T-cell (primary cell): ENCODE data around the gene ARSA. TPM values are rescaled to one million over a fixed set of nuclear protein-coding genes. Genes with fewer than 3 reads are reported as not detected.

Experiments used
- ATAC-seq, 4 experiments: fragments of 200-7000 bp in 3 of 4; fragments of 150-1000 bp in 1 of 4; cut with Tn5 transposase; replicated peaks in 1 of 4; 1 replicate in 3 of 4; 2 replicates in 1 of 4; pipeline ENCODE4 v1.10.0; 2021; ENCODE audit warnings: moderate library complexity in 3 of 4, mild to moderate bottlenecking in 2 of 4, moderate number of reproducible peaks in 1 of 4
- CTCF ChIA-PET, 2 donors: fragments of 300-600 bp; sonication (Branson Sonifier 250); formaldehyde crosslinking; loops; one replicate each; lab custom pipeline; 2022; ENCODE audit warnings: antibody characterized with exemption in 2 of 2; lab: Charles Lee
- POLR2A ChIA-PET, 2 donors: fragments of 300-600 bp; sonication (Branson Sonifier 250); formaldehyde crosslinking; loops; one replicate each; lab custom pipeline; 2022; ENCODE audit warnings: antibody characterized with exemption in 2 of 2; lab: Charles Lee
- DNase-seq, 35 experiments: peaks; one replicate each; pipeline versions ENCODE4 v3.0.0 to v3.0.0-alpha.2; 2013 to 2023
- H3K27ac ChIP-seq: one replicate; pipeline ENCODE4 v1.5.1; 2013; ENCODE audit warnings: low read length
- H3K27me3 ChIP-seq, 2 experiments: replicated peaks in 1 of 2; 1 replicate in 1 of 2; 2 replicates in 1 of 2; pipeline versions ENCODE4 v1.6.1 to v1.7.0; 2013; ENCODE audit warnings: low read length in 1 of 2, mixed read lengths in 1 of 2; ENCODE audit not compliant: control insufficient read depth in 2 of 2, insufficient read depth in 2 of 2; ENCODE audit errors: extremely low read depth in 1 of 2
- H3K36me3 ChIP-seq, 2 donors: 1 replicate in 1 of 2; 2 replicates in 1 of 2; pipeline versions ENCODE4 v1.6.1 to v1.7.0; 2013; ENCODE audit warnings: low read length in 1 of 2; ENCODE audit not compliant: control insufficient read depth in 2 of 2, insufficient read depth in 1 of 2; ENCODE audit errors: extremely low read depth in 1 of 2
- H3K4me1 ChIP-seq, 2 experiments: 1 replicate in 1 of 2; 2 replicates in 1 of 2; pipeline versions ENCODE4 v1.6.1 to v1.7.0; 2013; ENCODE audit warnings: low read length in 2 of 2, mixed read lengths in 1 of 2; ENCODE audit not compliant: insufficient read depth in 2 of 2, control insufficient read depth in 1 of 2; ENCODE audit errors: extremely low read depth in 1 of 2
- H3K4me3 ChIP-seq, 2 donors: 1 replicate in 1 of 2; 2 replicates in 1 of 2; pipeline versions ENCODE4 v1.5.1 to v1.7.0; 2013; ENCODE audit warnings: mild to moderate bottlenecking in 2 of 2, low read length in 1 of 2, moderate library complexity in 1 of 2; ENCODE audit not compliant: control insufficient read depth in 1 of 2; ENCODE audit errors: extremely low read depth in 1 of 2
- H3K9me3 ChIP-seq: 2 replicates; pipeline ENCODE4 v1.7.0; 2013
- H3K27ac Mint-ChIP-seq, 2 donors: one replicate each; pipeline ENCODE4 v1.8.0; 2020 to 2021; ENCODE audit warnings: mild to moderate bottlenecking in 2 of 2, mixed read lengths in 2 of 2
- H3K27me3 Mint-ChIP-seq, 2 donors: one replicate each; pipeline ENCODE4 v1.8.0; 2021 to 2022; ENCODE audit warnings: mixed read lengths in 2 of 2
- H3K36me3 Mint-ChIP-seq: one replicate; pipeline ENCODE4 v1.8.0; 2021; ENCODE audit warnings: mixed read lengths
- H3K4me1 Mint-ChIP-seq, 3 donors: one replicate each; pipeline ENCODE4 v1.8.0; 2020 to 2022; ENCODE audit warnings: mixed read lengths in 3 of 3, mild to moderate bottlenecking in 1 of 3
- H3K4me3 Mint-ChIP-seq, 3 donors: one replicate each; pipeline ENCODE4 v1.8.0; 2020 to 2022; ENCODE audit warnings: mild to moderate bottlenecking in 3 of 3, mixed read lengths in 3 of 3, moderate library complexity in 3 of 3
- H3K9me3 Mint-ChIP-seq, 3 donors: one replicate each; pipeline ENCODE4 v1.8.0; 2020 to 2022; ENCODE audit warnings: mixed read lengths in 3 of 3
- WGBS: methylation state at CpG from one replicate; pipeline ENCODE4 v1.1.5; 2013; ENCODE audit warnings: missing lambda C conversion rate; ENCODE audit not compliant: insufficient coverage; 5-methylcytosine and 5-hydroxymethylcytosine counted together
- total RNA-seq, 35 experiments: library from RNA in 6 of 35; stranded (reverse) in 6 of 35; fragments of 120-200 nt in 1 of 35; gene quantifications; one replicate each; pipeline versions ENCODE4 v1.2.1 to v1.2.4 and lab custom pipeline; 2013 to 2026

Gene ARSA
- total RNA-seq, 5 donors from 2014 or later (not counting 1 experiment from before 2014, with no cell fraction given): 68.3 to 105 (median 90.6) TPM

DNA sequence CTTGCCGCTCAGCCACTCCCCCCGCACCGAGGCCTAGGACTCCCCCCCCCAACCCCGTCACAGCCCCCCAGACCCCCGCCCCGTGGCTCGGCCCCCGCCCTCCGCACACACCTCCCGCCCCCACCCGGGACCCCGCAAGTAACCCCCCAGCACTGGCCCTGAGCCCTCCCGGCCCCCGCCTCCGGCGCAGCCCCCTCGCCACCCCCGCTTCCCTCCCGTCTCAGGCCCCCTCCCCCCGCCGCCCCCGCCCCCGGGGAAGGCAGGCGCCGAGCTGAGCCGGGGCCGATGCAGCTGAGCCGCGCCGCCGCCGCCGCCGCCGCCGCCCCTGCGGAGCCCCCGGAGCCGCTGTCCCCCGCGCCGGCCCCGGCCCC is 46.2 kb upstream of the ARSA start:
- H3K4me3 Mint-ChIP-seq: peak overlapping the region in 1 of 3 donors; percentile 71
- H3K9me3 ChIP-seq: no peaks in the 10 kb centered on the region
- H3K4me1 ChIP-seq: peaks cover 0 to 20% of the 10 kb centered on the region in 2 experiments
- ATAC-seq (peak; percentile 14 to 27 (median 26)), DNase-seq (peak in 2 of 35 experiments; percentile 13 to 18)
- H3K27me3 ChIP-seq: peaks cover 0 to 68% of the 10 kb centered on the region in 2 experiments
- no peaks in the 10 kb centered on the region for H3K36me3 ChIP-seq
- 0% methylated on average over 16 of the region's 43 CpGs for WGBS
- no peak overlapping the region for H3K27ac Mint-ChIP-seq
- H3K27ac ChIP-seq: no peak overlapping the region
- peaks cover 19 to 24% (median 22%) of the 10 kb centered on the region in 3 donors for H3K4me1 Mint-ChIP-seq
- H3K9me3 Mint-ChIP-seq: no peaks in the 10 kb centered on the region
- ChIA-PET POLR2A (no interaction called here), CTCF (no interaction called here)
- H3K4me3 ChIP-seq: no peak overlapping the region
- H3K27me3 Mint-ChIP-seq: peaks cover 35 to 40% of the 10 kb centered on the region in 2 donors
- H3K36me3 Mint-ChIP-seq: no peaks in the 10 kb centered on the region

DNA sequence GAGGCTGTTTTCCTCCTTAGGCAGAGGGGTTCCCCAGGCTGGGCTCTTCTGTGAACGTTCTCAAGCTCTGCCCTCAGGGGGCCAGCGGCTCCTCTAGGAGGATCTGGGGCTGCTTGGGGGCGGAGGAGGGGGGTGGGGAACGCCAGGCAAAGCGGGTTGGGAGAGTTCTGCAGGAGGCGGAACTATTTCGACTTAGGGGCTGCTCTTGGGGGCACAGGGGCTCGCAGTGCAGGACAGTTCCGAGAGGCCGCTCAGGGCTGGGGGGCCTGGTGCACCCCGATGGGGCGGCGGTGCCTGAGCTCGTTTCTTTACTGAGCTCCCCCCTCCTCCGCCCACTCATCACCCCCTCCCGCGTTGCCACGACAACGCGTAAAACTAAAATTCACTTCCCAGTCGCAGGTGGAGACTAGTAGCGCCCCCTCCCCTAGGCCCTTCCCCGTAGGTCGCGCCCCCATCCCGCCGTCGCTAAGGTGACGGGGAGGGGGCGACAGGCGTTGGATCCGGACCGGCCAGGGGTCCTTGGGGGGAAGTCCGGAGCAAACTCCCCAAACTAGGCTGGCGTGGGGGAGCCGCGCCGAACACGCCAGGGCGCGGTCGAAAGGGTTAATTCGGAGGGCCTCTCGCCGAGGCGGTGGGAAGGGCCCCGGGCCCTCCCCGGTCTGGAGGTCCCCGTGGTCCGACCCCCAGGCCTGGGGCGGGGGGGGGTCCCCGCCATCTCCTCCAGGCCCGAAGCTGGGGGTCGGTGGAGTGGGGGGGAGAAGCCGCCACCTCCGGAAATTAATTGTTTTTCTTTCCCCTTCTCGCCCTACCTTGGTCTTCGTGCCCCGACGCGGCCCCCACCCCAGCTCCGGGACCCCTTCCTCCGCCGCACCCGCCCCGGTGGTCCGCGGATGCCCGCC is 45.5 kb upstream of the ARSA start:
- ChIA-PET POLR2A (no interaction called here), CTCF (interaction anchor here in 1 of 2 donors (0.7 kb wide), 1 partner anchor 84 kb away, joined by 4 read pairs; no protein-coding TSS in a partner anchor)
- WGBS: 2% methylated on average over 28 of the region's 69 CpGs
- Histone ChIP-seq H3K9me3 (no peaks in the 10 kb centered on the region), H3K36me3 (no peaks in the 10 kb centered on the region), H3K27ac (no peak overlapping the region), H3K4me3 (peak overlapping the region; percentile 26 to 60), H3K27me3 (peaks cover 0 to 68% of the 10 kb centered on the region in 2 experiments), H3K4me1 (peaks cover 0 to 20% of the 10 kb centered on the region in 2 experiments)
- no peaks in the 10 kb centered on the region for H3K9me3 Mint-ChIP-seq
- peaks cover 35 to 40% of the 10 kb centered on the region in 2 donors for H3K27me3 Mint-ChIP-seq
- H3K36me3 Mint-ChIP-seq: no peaks in the 10 kb centered on the region
- H3K27ac Mint-ChIP-seq: no peak overlapping the region
- peak overlapping the region; percentile 60 to 71 (median 62) for H3K4me3 Mint-ChIP-seq
- H3K4me1 Mint-ChIP-seq: peaks cover 19 to 24% (median 22%) of the 10 kb centered on the region in 3 donors
- ATAC-seq: peak in 2 of 4 experiments; percentile 14 to 66
- peak in 23 of 35 experiments; percentile 16 to 57 (median 38) for DNase-seq

- ATAC-seq: no peak
- Histone ChIP-seq H3K36me3 (no peaks in the 10 kb centered on the region), H3K27ac (no peak within 1 kb of the TSS), H3K4me1 (peaks cover 0 to 20% of the 10 kb centered on the region in 2 experiments), H3K9me3 (no peaks in the 10 kb centered on the region), H3K4me3 (peak within 1 kb of the TSS; percentile 26 to 60), H3K27me3 (peaks cover 0 to 65% of the 10 kb centered on the region in 2 experiments)
- Mint-ChIP-seq H3K9me3 (no peaks in the 10 kb centered on the region), H3K36me3 (no peaks in the 10 kb centered on the region), H3K4me3 (peak within 1 kb of the TSS; percentile 60 to 71 (median 62)), H3K27me3 (peaks cover 35 to 45% of the 10 kb centered on the region in 2 donors), H3K27ac (peak within 1 kb of the TSS; percentile 27 to 36), H3K4me1 (peaks cover 19 to 24% (median 22%) of the 10 kb centered on the region in 3 donors)
- DNase-seq: no peak
- WGBS: 18% methylated on average over 18 of the region's 23 CpGs
- POLR2A ChIA-PET: no interaction called here
- CTCF ChIA-PET: interaction anchor here in 1 of 2 donors (0.7 kb wide), 1 partner anchor 85 kb away, joined by 4 read pairs; no protein-coding TSS in a partner anchor
These were observed 44.7 kb upstream of the ARSA start, which contains the start of gene SHANK3 for GRCh38 chr22:50672471-50673230. Gene SHANK3, plus strand, starts transcription at chr22:50672823.

- Mint-ChIP-seq H3K4me3 (peak overlapping the region in 1 of 3 donors; percentile 71), H3K36me3 (no peaks in the 10 kb centered on the region), H3K9me3 (no peaks in the 10 kb centered on the region), H3K4me1 (peaks cover 19 to 24% (median 22%) of the 10 kb centered on the region in 3 donors), H3K27ac (no peak overlapping the region), H3K27me3 (peaks cover 35 to 45% of the 10 kb centered on the region in 2 donors)
- Histone ChIP-seq H3K4me3 (no peak overlapping the region), H3K27ac (no peak overlapping the region), H3K36me3 (no peaks in the 10 kb centered on the region), H3K27me3 (peaks cover 0 to 65% of the 10 kb centered on the region in 2 experiments), H3K4me1 (peaks cover 0 to 20% of the 10 kb centered on the region in 2 experiments), H3K9me3 (no peaks in the 10 kb centered on the region)
- ChIA-PET CTCF (no interaction called here), POLR2A (no interaction called here)
- DNase-seq (no peak), ATAC-seq (no peak)
- 79% methylated on average over 6 of the region's 8 CpGs for WGBS
These were observed 44.1 kb upstream of the ARSA start for GRCh38 chr22:50672041-50672440.

GRCh38 chr22:50671641-50672040 is 43.7 kb upstream of the ARSA start:
- Histone ChIP-seq H3K27ac (no peak overlapping the region), H3K4me3 (no peak overlapping the region), H3K36me3 (no peaks in the 10 kb centered on the region), H3K27me3 (peaks cover 0 to 61% of the 10 kb centered on the region in 2 experiments), H3K4me1 (peaks cover 0 to 20% of the 10 kb centered on the region in 2 experiments), H3K9me3 (no peaks in the 10 kb centered on the region)
- ChIA-PET CTCF (no interaction called here), POLR2A (no interaction called here)
- Mint-ChIP-seq H3K9me3 (no peaks in the 10 kb centered on the region), H3K36me3 (no peaks in the 10 kb centered on the region), H3K27me3 (peaks cover 35 to 49% of the 10 kb centered on the region in 2 donors), H3K27ac (peak overlapping the region in 1 of 2 donors; percentile 52), H3K4me1 (peaks cover 19 to 24% (median 22%) of the 10 kb centered on the region in 3 donors), H3K4me3 (peak overlapping the region in 1 of 3 donors; percentile 71)
- WGBS: 49% methylated on average over 9 of the region's 11 CpGs
- DNase-seq (no peak), ATAC-seq (no peak)
